ENCODE measurements around the gene TWNK.
"Not testable (repeated sequence)": the region's sequence is repeated elsewhere in the genome, so short reads cannot be mapped to it uniquely, and the experiment has no call there.

Gene TWNK

DNA sequence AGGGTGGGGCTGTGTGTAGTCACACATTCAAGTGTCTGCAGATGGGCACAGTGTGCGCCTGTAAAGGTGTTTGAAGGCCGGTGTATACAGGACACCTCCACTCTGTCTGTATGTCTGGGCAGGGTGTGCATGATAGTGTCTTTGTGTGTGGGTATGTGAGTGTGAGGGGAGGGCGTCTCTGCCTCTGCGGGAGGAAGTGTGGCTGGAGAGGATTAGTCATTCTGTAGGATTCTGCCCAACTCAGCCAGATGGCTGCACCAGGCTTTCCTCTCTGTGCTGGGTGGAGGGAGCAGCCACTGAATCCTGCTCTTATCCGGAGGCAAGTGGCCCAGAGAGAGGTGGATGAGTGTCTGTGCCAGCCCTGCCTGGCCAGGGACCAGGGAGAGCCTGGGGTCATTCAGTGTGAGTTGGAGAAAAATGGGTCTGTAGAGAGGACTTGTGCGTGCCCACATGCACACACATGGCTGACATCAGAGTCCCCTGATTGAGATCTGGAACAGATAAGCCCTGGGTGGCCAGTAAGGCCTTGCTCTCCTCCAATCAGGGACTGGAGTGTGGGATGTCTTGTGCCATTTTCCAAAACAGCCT is 45.4 kb downstream of the TWNK start:
- Histone ChIP-seq H3K4me3 (replicated peaks; ENCODE audit: insufficient read depth, low read length) (peak overlapping the region; percentile 74), H3K27ac (replicated peaks) (peak overlapping the region; percentile 74), H3K27me3 (ENCODE audit: insufficient read depth, poor library complexity, severe bottlenecking) (no peaks in the 10 kb centered on the region)
- TF ChIP-seq, protein P1, sequence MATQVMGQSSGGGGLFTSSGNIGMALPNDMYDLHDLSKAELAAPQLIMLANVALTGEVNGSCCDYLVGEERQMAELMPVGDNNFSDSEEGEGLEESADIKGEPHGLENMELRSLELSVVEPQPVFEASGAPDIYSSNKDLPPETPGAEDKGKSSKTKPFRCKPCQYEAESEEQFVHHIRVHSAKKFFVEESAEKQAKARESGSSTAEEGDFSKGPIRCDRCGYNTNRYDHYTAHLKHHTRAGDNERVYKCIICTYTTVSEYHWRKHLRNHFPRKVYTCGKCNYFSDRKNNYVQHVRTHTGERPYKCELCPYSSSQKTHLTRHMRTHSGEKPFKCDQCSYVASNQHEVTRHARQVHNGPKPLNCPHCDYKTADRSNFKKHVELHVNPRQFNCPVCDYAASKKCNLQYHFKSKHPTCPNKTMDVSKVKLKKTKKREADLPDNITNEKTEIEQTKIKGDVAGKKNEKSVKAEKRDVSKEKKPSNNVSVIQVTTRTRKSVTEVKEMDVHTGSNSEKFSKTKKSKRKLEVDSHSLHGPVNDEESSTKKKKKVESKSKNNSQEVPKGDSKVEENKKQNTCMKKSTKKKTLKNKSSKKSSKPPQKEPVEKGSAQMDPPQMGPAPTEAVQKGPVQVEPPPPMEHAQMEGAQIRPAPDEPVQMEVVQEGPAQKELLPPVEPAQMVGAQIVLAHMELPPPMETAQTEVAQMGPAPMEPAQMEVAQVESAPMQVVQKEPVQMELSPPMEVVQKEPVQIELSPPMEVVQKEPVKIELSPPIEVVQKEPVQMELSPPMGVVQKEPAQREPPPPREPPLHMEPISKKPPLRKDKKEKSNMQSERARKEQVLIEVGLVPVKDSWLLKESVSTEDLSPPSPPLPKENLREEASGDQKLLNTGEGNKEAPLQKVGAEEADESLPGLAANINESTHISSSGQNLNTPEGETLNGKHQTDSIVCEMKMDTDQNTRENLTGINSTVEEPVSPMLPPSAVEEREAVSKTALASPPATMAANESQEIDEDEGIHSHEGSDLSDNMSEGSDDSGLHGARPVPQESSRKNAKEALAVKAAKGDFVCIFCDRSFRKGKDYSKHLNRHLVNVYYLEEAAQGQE (IDR thresholded peaks at IDR 0.05; ENCODE audit: insufficient replicate concordance, low read depth) = peak; percentile 48
- TF ChIP-seq, protein P2, sequence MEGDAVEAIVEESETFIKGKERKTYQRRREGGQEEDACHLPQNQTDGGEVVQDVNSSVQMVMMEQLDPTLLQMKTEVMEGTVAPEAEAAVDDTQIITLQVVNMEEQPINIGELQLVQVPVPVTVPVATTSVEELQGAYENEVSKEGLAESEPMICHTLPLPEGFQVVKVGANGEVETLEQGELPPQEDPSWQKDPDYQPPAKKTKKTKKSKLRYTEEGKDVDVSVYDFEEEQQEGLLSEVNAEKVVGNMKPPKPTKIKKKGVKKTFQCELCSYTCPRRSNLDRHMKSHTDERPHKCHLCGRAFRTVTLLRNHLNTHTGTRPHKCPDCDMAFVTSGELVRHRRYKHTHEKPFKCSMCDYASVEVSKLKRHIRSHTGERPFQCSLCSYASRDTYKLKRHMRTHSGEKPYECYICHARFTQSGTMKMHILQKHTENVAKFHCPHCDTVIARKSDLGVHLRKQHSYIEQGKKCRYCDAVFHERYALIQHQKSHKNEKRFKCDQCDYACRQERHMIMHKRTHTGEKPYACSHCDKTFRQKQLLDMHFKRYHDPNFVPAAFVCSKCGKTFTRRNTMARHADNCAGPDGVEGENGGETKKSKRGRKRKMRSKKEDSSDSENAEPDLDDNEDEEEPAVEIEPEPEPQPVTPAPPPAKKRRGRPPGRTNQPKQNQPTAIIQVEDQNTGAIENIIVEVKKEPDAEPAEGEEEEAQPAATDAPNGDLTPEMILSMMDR (IDR thresholded peaks at IDR 0.05; ENCODE audit: insufficient read depth, low read length) = no peak
- TF ChIP-seq SPI1 (IDR thresholded peaks at IDR 0.05; ENCODE audit: borderline replicate concordance, low read depth) = peak; percentile 86
- TF ChIP-seq POLR2AphosphoS5 (IDR thresholded peaks at IDR 0.05; ENCODE audit: low read depth) = peak; percentile 93
- no peak for TF ChIP-seq GABPA (IDR thresholded peaks at IDR 0.05; ENCODE audit: low read depth)
- DNase-seq (ENCODE audit: low read depth in 1 of 2, low spot score in 1 of 2) = peak in 1 of 2 experiments; percentile 79

DNA sequence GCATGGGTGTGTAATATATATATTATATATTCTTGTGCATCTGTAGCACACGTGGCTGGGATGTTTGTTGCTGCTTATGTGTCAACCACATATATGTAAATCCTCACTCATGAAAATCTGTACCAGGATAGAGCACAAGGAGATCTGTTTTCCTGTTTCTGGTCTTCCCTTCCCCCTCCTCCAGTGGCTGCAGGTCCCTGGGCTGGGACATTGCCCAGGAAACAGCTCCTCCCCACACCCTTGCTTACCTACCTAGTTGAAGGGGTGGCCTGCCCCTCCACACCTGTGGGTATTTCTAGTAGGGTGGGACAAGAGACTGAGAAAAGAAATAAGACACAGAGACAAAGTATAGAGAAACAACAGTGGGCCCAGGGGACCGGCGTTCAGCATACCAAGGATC is 45.9 kb downstream of the TWNK start:
- DNase-seq (ENCODE audit: low read depth in 1 of 2, low spot score in 1 of 2) = no peak
- Histone ChIP-seq H3K4me3 (replicated peaks; ENCODE audit: insufficient read depth, low read length) (peak overlapping the region; percentile 74), H3K27ac (replicated peaks) (peak overlapping the region; percentile 74), H3K27me3 (ENCODE audit: insufficient read depth, poor library complexity, severe bottlenecking) (no peaks in the 10 kb centered on the region)
- TF ChIP-seq GABPA (IDR thresholded peaks at IDR 0.05; ENCODE audit: low read depth) (no peak), POLR2AphosphoS5 (IDR thresholded peaks at IDR 0.05; ENCODE audit: low read depth) (no peak), SPI1 (IDR thresholded peaks at IDR 0.05; ENCODE audit: borderline replicate concordance, low read depth) (no peak)
- TF ChIP-seq, protein P2 (IDR thresholded peaks at IDR 0.05; ENCODE audit: insufficient read depth, low read length) = no peak

DNA sequence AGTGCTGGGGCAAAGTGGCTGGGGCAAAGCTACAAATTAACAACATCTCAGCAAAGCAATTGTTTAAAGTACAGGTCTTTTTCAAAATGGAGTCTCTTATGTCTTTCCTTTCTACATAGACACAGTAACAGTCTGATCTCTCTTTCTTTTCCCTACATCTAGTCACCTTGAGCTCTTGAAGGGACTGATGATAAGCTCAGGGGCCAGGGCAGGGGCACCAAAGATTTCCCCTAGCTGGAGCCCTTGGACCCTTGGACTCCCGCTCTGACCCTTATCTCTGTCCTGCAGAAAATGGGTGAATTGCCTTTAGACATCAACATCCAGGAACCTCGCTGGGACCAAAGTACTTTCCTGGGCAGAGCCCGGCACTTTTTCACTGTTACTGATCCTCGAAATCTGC is 47.1 kb downstream of the TWNK start:
- H3K27me3 ChIP-seq (ENCODE audit: insufficient read depth, poor library complexity, severe bottlenecking); H3K4me3 ChIP-seq (replicated peaks; ENCODE audit: insufficient read depth, low read length); H3K27ac ChIP-seq (replicated peaks); DNase-seq (ENCODE audit: low read depth in 1 of 2, low spot score in 1 of 2): not testable (repeated sequence)

DNA sequence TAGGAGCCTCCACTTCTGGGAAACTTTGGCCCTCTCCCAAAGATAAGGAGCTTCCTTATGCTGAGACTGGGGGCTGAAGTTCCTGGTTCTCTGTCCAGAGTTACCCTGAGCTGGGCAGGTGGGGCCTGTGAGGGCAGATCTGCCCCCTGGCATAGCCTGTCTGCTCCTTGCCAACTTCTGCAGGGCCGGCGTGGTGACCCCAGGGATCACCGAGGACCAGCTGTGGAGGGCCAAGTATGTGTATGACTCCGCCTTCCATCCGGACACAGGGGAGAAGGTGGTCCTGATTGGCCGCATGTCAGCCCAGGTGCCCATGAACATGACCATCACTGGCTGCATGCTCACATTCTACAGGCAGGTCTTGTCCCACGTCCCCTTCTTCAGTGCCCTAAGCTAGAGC is 48.0 kb downstream of the TWNK start:
- DNase-seq (ENCODE audit: low read depth in 1 of 2, low spot score in 1 of 2) = no peak
- Histone ChIP-seq H3K27me3 (ENCODE audit: insufficient read depth, poor library complexity, severe bottlenecking) (no peaks in the 10 kb centered on the region), H3K4me3 (replicated peaks; ENCODE audit: insufficient read depth, low read length) (no peak overlapping the region), H3K27ac (replicated peaks) (no peak overlapping the region)
- TF ChIP-seq SPI1 (IDR thresholded peaks at IDR 0.05; ENCODE audit: borderline replicate concordance, low read depth) (no peak), POLR2AphosphoS5 (IDR thresholded peaks at IDR 0.05; ENCODE audit: low read depth) (no peak)

DNA sequence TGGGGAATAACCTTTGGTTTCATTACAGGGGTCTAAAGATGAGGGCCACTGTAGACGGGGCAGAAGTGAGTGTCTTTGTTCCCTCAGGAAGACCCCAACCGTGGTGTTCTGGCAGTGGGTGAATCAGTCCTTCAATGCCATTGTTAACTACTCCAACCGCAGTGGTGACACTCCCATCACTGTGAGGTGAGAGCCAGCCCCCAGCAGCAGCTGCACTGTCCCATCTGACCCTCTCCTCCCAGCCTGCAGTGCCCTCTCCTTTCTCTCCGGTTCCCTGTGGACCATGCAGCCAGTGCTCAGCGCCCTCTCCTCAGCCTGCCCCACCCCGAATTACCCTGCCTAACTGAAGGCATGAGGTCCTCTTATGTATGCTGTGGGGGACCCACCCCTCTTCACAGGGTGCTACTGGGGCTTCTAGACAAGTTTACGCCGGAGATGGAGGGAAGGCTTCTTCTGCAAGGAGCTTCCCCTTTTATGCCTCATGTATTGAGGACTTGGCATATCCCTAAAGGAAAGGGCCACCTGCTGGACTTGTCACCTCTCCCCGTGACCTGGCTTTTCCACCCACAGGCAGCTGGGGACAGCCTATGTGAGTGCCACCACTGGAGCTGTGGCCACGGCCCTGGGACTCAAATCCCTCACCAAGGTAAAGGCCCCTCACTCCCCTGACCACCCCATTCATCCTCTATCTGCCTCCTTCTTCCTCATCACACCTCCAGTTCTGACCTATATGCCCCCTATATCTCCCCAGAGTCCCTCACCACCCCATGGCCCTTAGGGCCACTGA is 48.8 kb downstream of the TWNK start:
- Histone ChIP-seq H3K27me3 (ENCODE audit: insufficient read depth, poor library complexity, severe bottlenecking) (no peaks in the 10 kb centered on the region), H3K4me3 (replicated peaks; ENCODE audit: insufficient read depth, low read length) (no peak overlapping the region), H3K27ac (replicated peaks) (no peak overlapping the region)
- no peak for DNase-seq (ENCODE audit: low read depth in 1 of 2, low spot score in 1 of 2)
- TF ChIP-seq, protein P2 (IDR thresholded peaks at IDR 0.05; ENCODE audit: insufficient read depth, low read length) = no peak
- TF ChIP-seq POLR2AphosphoS5 (IDR thresholded peaks at IDR 0.05; ENCODE audit: low read depth) (no peak), GABPA (IDR thresholded peaks at IDR 0.05; ENCODE audit: low read depth) (no peak), SPI1 (IDR thresholded peaks at IDR 0.05; ENCODE audit: borderline replicate concordance, low read depth) (no peak)
- TF ChIP-seq, protein P1 (IDR thresholded peaks at IDR 0.05; ENCODE audit: insufficient replicate concordance, low read depth) = no peak

Measured in HL-60 (cell line).